Myocyte (in vitro differentiated cells): Measurements from ENCODE around the gene PDPR. TPM values are rescaled to one million over a fixed set of nuclear protein-coding genes. Genes with fewer than 3 reads are reported as not detected.
"Not testable (repeated sequence)": the region's sequence is repeated elsewhere in the genome, so short reads cannot be mapped to it uniquely, and the experiment has no call there.

Experiments used
- DNase-seq: peaks from one replicate; pipeline ENCODE4 v3.0.0-alpha.2; 2012; ENCODE audit warnings: low read depth
- total RNA-seq: library from RNA; depleted of rRNA; stranded (reverse); fragments of >200 nt; gene quantifications from 2 replicates; pipeline ENCODE4 v1.2.3, GENCODE V29; 2014

PDPR gene
- total RNA-seq, 1 donor from 2014 or later, result 13.6 TPM

GRCh38 chr16:70160821-70161220 lies 46.7 kb downstream of the PDPR start:
- DNase-seq, result no peak

- DNase-seq, result no peak
These were observed 47.2 kb downstream of the PDPR start for GRCh38 chr16:70161350-70161749.

- no peak for DNase-seq
These were observed 47.9 kb downstream of the PDPR start for GRCh38 chr16:70162041-70162451.

GRCh38 chr16:70163596-70163995 lies 49.5 kb downstream of the PDPR start:
- DNase-seq, result no peak

GRCh38 chr16:70166688-70167087 lies 52.6 kb downstream of the PDPR start:
- DNase-seq, result not testable (repeated sequence)

GRCh38 chr16:70173212-70173837 lies 59.2 kb downstream of the PDPR start, which contains the start of gene CLEC18C:
Gene CLEC18C, plus strand, starts transcription at chr16:70173787. Its CDS starts 492 bp downstream, at chr16:70174279.
- DNase-seq, result not testable (repeated sequence)

GRCh38 chr16:70173916-70174315 lies 59.8 kb downstream of the PDPR start:
- DNase-seq, result not testable (repeated sequence)

- not testable (repeated sequence) for DNase-seq
These were observed 60.3 kb downstream of the PDPR start for GRCh38 chr16:70174387-70174932.

- DNase-seq, result not testable (repeated sequence)
These were observed 73.9 kb downstream of the PDPR start for GRCh38 chr16:70187858-70188607.

- not testable (repeated sequence) for DNase-seq
These were observed 74.4 kb downstream of the PDPR start for GRCh38 chr16:70188608-70188915.

- DNase-seq, result not testable (repeated sequence)
These were observed 76.4 kb downstream of the PDPR start for GRCh38 chr16:70190574-70190973.

- not testable (repeated sequence) for DNase-seq
These were observed 82.7 kb downstream of the PDPR start for GRCh38 chr16:70196683-70197300.

GRCh38 chr16:70197611-70198010 lies 83.5 kb downstream of the PDPR start:
- not testable (repeated sequence) for DNase-seq

GRCh38 chr16:70198230-70198629 lies 84.1 kb downstream of the PDPR start:
- not testable (repeated sequence) for DNase-seq

GRCh38 chr16:70198666-70199065 lies 84.5 kb downstream of the PDPR start:
- DNase-seq, result not testable (repeated sequence)

GRCh38 chr16:70199170-70199569 lies 85.0 kb downstream of the PDPR start:
- not testable (repeated sequence) for DNase-seq

- DNase-seq, result not testable (repeated sequence)
These were observed 85.9 kb downstream of the PDPR start for GRCh38 chr16:70200063-70200462.

- not testable (repeated sequence) for DNase-seq
These were observed 89.4 kb downstream of the PDPR start for GRCh38 chr16:70203508-70203907.

- DNase-seq, result not testable (repeated sequence)
These were observed 89.9 kb downstream of the PDPR start for GRCh38 chr16:70204010-70204409.

GRCh38 chr16:70204668-70205405 lies 90.7 kb downstream of the PDPR start:
- DNase-seq, result not testable (repeated sequence)

- DNase-seq, result not testable (repeated sequence)
These were observed 92.2 kb downstream of the PDPR start for GRCh38 chr16:70206382-70206781.
